Activated T-helper 9 cell treated with anti-CD3 and anti-CD28 coated beads, Interleukin-2, amount 50 U/mL, for 16 hours (primary cell): ENCODE measurements around the gene MED26.
"Not testable (repeated sequence)": the region's sequence is repeated elsewhere in the genome, so short reads cannot be mapped to it uniquely, and the experiment has no call there.

Experiments used
- DNase-seq: peaks from one replicate; pipeline ENCODE4 v3.0.0-alpha.2; 2020; ENCODE audit warnings: low read depth

MED26 gene

GRCh38 chr19:16628183-16628983 is at the start of gene MED26:
Gene MED26 (minus strand): TSS chr19:16628204. CDS start chr19:16627943, 261 bp downstream.
- DNase-seq: peak; percentile 94

- DNase-seq: no peak
Observed at GRCh38 chr19:16677055-16677454, 49.1 kb upstream of the MED26 start.

- no peak for DNase-seq
Observed at GRCh38 chr19:16676101-16676798, 48.2 kb upstream of the MED26 start.

DNA sequence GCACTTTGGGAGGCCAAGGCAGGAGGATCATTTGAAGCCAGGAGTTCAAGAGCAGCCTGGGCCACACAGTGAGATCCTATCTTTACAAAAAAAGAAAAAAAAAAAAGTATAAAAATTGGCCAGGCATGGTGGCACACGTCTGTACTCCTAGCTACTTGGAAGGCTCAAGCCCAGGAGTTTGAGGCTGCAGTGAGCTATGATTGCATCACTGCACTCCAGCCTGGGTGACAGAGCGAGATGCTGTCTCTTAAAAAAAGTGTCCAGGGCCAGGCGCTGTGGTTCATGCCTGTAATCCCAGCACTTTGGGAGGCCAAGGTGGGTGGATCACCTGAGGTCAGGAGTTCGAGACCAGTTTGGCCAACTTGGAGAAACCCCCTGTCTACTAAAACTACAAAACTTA is 45.8 kb upstream of the MED26 start:
- DNase-seq: not testable (repeated sequence)

DNA sequence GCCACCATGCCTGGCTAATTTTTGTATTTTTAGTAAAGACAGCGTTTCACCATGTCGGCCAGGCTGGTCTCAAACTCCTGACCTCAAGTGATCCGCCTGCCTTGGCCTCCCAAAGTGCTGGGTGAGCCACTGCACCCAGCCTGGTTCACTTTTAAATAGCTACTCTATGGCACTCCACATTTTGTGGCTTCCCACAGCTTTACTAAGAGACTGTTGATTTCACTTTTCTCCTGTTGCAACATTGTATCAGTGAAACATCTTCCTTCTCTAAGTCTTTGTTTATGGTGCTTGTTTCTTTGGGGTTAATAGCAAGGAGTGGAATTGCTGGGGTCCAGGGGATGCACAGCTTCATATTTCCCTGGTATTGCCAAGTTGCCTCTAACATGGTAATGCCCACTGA is 45.2 kb upstream of the MED26 start:
- DNase-seq: no peak

DNA sequence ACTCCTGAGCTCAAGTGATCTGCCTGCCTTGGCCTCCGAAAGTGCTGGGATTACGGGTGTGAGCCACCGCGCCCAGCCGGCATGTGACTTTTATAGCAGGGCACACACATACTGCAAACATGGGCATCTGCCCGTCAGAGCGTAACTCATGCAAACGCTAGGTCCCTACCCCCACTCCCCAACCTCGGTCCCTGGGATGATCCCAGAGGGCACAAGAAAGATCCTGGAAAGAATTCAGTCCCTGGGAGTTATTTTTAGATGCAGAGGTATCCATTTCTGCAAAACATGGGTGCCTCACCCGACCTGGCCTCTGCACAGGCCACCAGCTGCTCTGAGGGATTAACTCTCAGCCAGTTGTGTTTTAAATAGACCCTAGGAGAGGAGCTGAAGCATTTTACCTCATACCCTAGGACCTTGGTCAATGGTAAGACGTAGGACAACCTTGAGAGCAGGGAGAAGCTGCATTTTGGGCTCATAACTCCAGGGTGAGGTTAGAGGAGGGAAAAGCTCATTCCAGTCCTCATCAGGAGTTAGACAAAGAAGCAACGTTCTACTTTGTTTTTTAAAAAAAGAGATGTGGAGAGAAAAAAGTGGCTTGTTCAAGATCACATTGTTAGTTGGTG is 43.8 kb upstream of the MED26 start:
- no peak for DNase-seq

DNA sequence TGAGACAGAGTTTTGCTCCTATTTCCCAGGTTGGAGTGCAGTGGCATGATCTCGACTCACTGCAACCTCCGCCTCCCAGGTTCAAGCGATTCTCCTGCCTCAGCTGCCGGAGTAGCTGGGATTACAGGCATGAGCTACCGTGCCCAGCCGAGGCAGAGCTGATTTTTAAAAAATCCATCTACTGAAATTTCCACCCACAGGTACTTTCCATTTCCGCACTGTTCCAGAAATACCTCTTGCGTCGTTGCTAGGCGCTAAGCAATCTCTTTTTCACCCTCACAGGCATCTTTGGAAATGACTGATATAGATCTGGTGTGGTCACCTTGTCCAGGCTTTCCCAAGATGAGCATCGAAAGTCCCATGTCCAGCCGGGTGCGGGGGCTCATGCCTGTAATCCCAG is 42.3 kb upstream of the MED26 start:
- DNase-seq: no peak

DNA sequence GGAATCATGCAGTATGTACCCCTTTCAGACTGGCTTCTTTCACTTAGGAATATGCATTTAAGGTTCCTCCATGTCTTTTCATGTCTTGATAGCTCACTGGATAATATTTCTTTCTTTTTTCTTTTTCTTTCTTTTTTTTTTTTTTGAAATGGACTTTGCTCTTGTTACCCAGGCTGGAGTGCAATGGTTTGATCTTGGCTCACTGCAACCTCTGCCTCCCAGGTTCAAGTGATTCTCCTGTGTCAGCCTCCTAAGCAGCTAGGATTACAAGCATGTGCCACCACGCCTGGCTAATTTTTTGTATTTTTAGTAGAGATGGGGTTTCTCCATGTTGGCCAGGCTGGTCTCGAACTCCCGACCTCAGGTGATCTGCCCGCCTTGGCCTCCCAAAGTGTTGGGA is 40.7 kb upstream of the MED26 start:
- DNase-seq: not testable (repeated sequence)

GRCh38 chr19:16668176-16668575 is 40.2 kb upstream of the MED26 start:
- DNase-seq: no peak

DNA sequence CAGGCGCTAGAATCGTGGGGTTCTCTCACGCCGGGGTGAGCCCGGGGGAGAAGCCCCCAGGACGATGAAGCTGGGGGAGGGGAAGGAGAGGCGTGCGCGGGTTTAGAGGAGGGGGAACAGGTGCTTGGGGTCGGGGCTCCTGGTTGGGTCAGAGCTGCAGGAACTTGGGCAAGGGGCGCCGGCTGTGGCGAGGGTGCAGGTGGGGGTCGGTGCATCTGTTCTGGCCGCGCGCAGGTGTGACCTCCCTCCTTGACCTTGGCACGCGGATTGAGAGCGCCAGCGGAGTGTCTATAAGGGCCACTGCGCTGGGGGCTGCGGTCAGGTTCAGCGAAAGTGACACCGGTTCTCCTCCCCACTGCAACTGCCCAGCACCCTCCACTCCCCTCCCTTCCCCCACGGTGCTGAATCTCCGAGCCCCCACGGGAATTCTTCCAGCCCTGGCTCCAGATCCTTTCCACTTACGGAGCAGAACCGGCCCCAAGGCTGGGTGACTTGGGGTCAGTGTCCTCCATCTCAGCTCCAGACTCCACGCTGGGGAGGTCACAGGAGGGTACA is 33.6 kb upstream of the MED26 start:
- peak; percentile 1 for DNase-seq

DNA sequence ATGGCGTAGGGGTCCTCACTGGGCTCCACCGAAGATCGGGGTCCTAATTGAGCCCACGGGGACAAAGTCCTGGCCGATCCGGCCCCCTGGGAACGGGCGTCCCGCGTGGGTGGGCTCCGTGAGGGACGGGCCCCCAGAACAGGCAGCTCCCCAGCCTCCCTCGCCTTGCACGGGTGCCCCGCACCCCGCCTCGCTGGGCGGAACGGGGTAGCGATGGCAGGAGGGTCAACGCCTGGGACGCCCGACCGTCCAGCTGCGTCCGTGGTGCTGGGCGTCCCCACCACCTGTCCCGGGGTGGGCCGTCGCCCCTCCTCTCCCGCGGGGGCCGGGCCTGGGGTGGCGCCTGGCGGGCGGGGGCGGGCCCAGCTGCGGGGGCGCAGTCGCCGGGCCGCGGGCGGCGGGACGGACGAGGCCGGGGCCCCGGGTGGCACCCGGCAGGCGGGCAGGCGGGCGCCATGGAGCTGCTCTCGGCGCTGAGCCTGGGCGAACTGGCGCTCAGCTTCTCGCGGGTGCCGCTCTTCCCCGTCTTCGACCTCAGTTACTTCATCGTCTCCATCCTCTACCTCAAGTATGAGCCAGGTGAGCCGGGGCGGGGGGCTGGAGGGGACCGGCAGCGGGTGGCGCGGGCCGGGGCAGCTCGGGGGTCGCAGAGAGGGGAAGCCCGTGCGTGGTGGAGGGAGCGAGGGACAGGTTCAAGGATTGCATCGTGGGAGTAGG is 32.9 kb upstream of the MED26 start, which contains the start of gene TMEM38A:
Gene TMEM38A, plus strand, starts transcription at position 377 of the 717 bp plus-strand sequence. Its CDS starts 79 bp downstream, at position 456.
- peak; percentile 36 for DNase-seq

GRCh38 chr19:16659832-16660708 is 32.1 kb upstream of the MED26 start, which contains the start of gene SMIM7:
Gene SMIM7 (minus strand): TSS chr19:16660144. CDS start chr19:16660110, 34 bp downstream.
- peak; percentile 98 for DNase-seq

DNA sequence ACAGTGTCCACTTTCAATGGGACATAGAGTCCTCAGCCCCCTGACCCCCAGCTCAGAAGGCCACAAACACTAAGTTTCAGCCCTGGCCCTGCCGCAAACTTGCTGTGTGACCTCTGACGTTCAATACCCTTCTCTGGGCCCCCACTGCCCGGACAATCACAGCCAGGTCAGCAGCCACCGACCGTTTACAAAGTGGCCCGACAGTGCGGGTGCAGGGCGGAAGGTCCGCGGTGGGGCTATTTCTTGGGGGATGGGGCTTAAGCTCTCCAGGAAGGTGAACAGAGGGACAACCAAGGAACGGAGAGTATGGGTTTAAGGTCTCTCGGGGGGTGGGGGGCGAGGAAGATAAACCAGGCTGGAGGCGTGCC is 31.4 kb upstream of the MED26 start:
- DNase-seq: no peak

GRCh38 chr19:16657384-16657783 is 29.4 kb upstream of the MED26 start:
- no peak for DNase-seq

- DNase-seq: no peak
Observed at GRCh38 chr19:16655727-16656126, 27.7 kb upstream of the MED26 start.

DNA sequence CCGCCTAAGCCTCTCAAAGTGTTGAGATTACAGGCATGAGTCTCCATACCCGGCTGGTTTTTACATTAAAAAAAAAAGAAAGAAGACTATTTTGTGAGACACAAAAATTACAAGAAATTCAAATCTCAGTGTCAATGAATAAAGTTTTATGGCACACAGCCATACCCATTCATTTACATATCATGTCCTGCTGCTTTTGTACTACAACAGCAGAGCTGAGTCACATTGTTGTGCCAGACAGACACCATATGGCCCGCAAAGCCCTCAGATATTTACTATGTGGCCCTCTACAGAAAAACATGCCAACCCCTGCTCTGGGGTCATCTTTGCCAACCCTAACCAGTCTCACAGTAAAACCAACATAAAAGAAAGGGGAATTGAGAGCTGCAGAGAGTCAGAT is 26.6 kb upstream of the MED26 start:
- no peak for DNase-seq

DNA sequence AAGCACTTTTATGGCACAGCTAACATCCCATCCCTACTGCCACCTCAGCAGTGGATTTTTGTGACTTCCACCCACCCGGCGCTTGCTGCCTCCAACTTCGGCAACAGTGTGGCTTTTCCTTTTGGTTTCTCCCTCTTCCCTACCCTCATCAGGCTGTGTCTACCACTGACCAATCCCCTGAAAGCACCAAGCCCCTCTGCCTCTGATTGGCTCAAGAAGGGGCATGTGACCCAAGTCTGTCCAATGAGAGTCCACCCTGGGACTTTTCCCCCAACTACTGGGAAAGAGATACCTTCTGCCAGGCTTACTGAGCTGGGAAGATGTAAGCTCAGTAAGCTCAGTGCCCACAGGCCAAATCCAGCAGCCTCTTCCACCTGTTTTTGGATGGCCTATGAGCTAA is 26.1 kb upstream of the MED26 start:
- DNase-seq: no peak

DNA sequence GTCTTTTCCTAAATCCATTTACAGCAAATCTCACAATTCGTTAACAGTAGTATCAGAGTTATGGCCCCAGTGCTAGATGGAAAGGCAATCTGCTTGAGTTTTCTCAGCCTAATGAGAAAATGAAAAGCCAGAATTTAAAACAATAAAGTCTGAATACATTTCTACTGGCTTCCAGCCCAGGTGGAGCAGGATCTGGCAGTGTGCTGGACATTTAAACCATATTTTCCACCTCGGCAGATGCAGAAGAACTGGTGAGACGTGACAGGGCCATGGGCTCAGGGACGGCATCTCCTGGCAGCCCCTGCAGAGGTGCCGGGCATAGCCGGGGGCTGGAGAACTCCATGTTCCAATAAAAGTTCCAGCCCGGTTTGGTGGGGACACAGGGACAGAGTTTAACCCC is 24.9 kb upstream of the MED26 start:
- DNase-seq: no peak

GRCh38 chr19:16651421-16652188 is 23.6 kb upstream of the MED26 start:
- DNase-seq: not testable (repeated sequence)

GRCh38 chr19:16650821-16651220 is 22.8 kb upstream of the MED26 start:
- no peak for DNase-seq
